GM12872 (cell line): ENCODE results near the gene SLC22A16.

ENCODE experiments used
- TF ChIP-seq, protein P1 (sequence below): IDR thresholded peaks from 3 replicates; pipeline ENCODE4 v1.5.1; 2011; ENCODE audit warnings: low read depth, mild to moderate bottlenecking, low read length, moderate library complexity; ENCODE audit not compliant: insufficient read depth

The SLC22A16 gene, protein sequence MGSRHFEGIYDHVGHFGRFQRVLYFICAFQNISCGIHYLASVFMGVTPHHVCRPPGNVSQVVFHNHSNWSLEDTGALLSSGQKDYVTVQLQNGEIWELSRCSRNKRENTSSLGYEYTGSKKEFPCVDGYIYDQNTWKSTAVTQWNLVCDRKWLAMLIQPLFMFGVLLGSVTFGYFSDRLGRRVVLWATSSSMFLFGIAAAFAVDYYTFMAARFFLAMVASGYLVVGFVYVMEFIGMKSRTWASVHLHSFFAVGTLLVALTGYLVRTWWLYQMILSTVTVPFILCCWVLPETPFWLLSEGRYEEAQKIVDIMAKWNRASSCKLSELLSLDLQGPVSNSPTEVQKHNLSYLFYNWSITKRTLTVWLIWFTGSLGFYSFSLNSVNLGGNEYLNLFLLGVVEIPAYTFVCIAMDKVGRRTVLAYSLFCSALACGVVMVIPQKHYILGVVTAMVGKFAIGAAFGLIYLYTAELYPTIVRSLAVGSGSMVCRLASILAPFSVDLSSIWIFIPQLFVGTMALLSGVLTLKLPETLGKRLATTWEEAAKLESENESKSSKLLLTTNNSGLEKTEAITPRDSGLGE

DNA sequence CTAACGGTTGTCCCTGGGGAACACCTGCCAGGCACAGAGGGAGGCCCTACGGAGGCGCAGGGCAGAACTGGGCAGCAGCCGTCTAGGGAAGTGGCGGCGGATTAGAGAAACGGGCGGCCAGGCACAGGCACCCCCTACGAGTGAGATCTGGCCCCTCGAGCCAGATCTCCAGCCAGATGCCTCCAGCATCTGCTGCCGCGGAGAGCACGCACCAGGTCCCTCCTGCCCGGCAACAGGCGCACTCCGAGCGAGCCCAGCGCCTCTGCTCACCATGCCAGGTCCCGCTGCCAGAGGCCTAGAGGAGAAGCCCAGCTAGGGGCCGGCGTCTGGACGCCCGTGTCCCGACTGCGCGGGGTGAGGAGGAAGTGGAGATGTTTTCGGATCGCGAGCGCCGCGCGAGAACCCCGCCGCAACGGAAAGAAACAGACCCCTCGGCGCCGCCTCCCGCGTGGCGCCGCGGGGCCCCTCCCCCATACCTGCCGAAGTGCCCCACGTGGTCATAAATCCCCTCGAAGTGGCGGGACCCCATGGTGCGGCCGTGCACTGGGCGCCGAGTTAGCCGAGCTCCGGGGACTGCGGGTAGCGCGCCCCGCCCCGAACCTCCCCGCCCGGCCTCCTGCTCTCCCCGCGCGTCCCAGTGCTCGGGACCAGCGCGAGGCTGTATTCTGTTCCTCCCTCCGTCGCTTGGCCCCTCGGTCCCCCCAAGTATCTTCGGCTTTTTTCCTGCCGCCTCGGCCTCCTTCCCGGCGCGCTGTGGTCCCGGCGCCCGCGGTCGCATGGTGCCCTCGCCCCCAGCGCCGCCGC, at the start of gene SLC22A16:
SLC22A16 (minus strand) TSS at position 568 of the 804 bp plus-strand sequence; CDS start at position 529, 39 bp downstream.
- TF ChIP-seq, protein P1, sequence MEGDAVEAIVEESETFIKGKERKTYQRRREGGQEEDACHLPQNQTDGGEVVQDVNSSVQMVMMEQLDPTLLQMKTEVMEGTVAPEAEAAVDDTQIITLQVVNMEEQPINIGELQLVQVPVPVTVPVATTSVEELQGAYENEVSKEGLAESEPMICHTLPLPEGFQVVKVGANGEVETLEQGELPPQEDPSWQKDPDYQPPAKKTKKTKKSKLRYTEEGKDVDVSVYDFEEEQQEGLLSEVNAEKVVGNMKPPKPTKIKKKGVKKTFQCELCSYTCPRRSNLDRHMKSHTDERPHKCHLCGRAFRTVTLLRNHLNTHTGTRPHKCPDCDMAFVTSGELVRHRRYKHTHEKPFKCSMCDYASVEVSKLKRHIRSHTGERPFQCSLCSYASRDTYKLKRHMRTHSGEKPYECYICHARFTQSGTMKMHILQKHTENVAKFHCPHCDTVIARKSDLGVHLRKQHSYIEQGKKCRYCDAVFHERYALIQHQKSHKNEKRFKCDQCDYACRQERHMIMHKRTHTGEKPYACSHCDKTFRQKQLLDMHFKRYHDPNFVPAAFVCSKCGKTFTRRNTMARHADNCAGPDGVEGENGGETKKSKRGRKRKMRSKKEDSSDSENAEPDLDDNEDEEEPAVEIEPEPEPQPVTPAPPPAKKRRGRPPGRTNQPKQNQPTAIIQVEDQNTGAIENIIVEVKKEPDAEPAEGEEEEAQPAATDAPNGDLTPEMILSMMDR, result no peak

DNA sequence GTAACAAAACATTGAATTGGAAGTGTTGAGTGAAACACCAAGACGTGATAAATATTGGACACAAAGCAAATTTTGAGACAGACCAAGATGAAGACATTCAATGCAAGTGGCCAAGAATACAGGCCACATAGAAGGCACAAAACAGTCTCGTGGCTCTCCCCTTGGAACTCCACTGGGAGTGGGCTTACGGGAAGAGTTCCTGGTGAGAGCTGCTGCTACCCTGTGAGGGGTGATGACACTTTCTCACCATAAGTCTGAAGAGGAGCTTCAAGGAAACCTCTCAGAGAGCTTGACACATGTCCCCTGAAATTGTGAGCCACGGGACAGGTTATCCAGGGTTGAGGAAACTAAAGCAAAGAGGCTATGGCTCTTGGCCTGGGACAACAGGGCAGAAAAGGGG, 48.6 kb upstream of the SLC22A16 start:
- TF ChIP-seq, protein P1, result no peak

DNA sequence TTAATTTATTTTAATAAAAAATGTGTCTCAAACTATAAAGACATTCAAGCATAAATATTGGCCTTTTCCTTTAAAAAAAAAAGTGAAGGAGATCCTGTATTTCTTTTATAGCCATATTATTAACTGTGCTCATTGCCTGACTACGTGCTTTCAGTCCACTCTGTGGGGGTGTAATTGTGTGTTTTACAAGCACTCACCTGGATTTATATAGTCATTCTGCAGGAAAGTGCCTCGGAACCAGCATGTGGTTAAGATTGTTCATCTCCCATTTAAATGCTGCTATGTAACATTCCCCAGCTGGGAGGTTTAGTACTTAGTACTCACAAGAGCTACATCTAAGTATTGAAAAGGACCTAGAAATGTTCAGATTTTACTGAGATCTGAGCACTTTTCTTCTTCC, 47.9 kb upstream of the SLC22A16 start:
- TF ChIP-seq, protein P1, result no peak

DNA sequence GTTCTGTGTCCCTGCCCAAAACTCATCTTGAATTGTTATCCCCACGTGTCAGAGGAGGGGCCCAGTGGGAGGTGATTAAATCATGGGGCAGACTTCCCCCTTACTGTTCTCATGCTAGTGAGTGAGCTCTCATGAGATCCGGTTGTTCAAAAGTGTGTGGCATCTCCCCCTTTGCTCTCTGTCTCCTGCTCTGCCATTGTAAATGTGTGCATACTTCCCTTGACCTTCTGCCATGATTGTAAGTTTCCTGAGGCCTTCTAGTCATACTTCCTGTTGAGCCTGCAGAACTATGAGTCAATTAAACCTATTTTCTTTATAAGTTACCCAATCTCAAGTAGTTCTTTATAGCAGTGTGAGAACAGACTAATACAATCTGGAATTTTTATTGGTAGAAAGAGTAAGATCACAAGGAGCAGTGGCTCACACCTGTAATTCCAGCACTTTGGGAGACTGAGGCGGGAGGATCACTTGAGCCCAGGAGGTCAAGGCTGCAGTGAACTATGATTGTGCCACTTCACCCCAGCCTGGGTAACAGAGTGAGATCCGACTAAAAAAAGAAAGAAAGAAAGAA, 47.1 kb upstream of the SLC22A16 start:
- TF ChIP-seq, protein P1, result no peak

DNA sequence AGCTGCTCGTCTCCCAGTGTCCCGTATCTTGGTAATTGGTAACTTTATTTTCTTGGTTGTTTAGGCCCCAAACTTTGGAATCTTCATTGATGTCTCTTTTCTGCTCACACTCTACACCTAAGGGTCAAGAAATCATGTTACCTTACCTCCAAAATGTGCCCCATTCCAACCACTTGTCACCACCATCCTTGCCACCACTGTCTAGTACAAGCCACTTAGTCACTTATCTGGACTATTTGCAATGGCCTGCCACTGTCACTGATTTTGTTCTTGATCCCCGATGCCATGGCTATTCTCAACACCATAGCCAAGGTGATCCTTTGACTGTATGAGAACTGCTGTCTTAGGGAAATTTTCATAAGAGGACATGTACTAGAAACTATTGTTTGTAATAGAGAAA, 46.0 kb upstream of the SLC22A16 start:
- TF ChIP-seq, protein P1, result no peak

DNA sequence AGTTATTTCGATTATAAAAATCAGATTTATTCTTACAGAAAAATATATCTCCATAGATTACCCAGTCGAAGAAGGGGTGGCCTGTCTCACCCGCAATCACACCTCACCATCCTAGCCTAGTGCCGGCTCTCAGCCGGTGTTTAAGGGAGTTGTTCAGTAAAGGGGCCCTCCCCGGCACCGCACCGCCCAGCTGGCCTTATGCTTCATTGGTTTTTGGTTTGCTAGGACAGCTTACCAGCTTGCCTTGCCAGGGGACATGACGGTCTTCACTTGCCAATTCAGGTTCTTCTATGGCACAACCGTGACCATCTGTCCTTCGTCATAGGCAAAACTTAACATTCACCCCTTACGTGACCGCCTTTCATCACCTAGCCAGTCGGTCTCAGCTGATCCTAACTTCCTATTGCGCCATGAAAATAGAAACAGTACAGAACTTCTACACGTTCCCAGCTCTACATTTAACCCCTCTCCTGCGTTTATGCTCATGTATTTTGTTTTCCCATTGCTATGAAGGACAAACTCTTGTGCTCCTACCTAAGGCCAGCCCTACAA, 44.7 kb upstream of the SLC22A16 start:
- TF ChIP-seq, protein P1, result no peak
